Prostate gland (tissue), 2 donors: Measurements from ENCODE around the gene CD320.

Experiments
- CTCF ChIP-seq, 4 experiments: fragments of 200-600 bp in 2 of 4; fragments of 450-650 bp in 2 of 4; sonication (generic) in 2 of 4; IDR thresholded peaks; 1 replicate in 3 of 4; 2 replicates in 1 of 4; pipeline ENCODE4 v1.5.1; 2016 to 2019; ENCODE audit warnings: antibody characterized with exemption in 4 of 4, mild to moderate bottlenecking in 2 of 4, moderate library complexity in 2 of 4
- POLR2AphosphoS5 ChIP-seq: sonication (generic); formaldehyde crosslinking; IDR thresholded peaks from one replicate; pipeline ENCODE4 v1.6.1; 2017; ENCODE audit warnings: antibody characterized with exemption

GRCh38 chr19:8338835-8339234 is 30.7 kb upstream of the CD320 start:
- TF ChIP-seq POLR2AphosphoS5 (no peak), CTCF (IDR thresholded peaks at IDR 0.05) (no peak)
